A549 (cell line): ENCODE measurements around the gene GNB4. TPM values are rescaled to one million over a fixed set of nuclear protein-coding genes. Genes with fewer than 3 reads are reported as not detected.

Source experiments
- ATAC-seq, 2 experiments: fragments of 200-7000 bp in 1 of 2; fragments of >200 bp in 1 of 2; cut with Nextera tagmentation in 1 of 2; cut with Tn5 transposase in 1 of 2; 3 replicates each; pipeline versions ENCODE4 v1.8.0 to v1.9.1; 2018 to 2020; ENCODE audit warnings: mild to moderate bottlenecking in 1 of 2, moderate library complexity in 1 of 2
- CTCF ChIA-PET: fragments of 300-600 bp; sonication (Branson Sonifier 250); formaldehyde crosslinking; extraction: SDS; loops from one replicate; lab custom pipeline; 2021; ENCODE audit warnings: antibody characterized with exemption, inconsistent platforms; lab: Yijun Ruan, JAX
- POLR2A ChIA-PET: fragments of 350-600 bp; formaldehyde crosslinking; extraction: SDS; loops from one replicate; lab custom pipeline; 2021; ENCODE audit warnings: antibody characterized with exemption, inconsistent platforms; lab: Yijun Ruan, JAX
- DNase-seq, 2 experiments: peaks; one replicate each; pipeline versions ENCODE4 v3.0.0 to v3.0.0-alpha.2; 2011 to 2016; ENCODE audit warnings: low read depth in 1 of 2, low spot score in 1 of 2
- FAIRE-seq: peaks from 2 replicates; lab custom pipeline; 2011; peaks lifted over from hg19 to GRCh38; lab: Jason Lieb, UNC
- H3K27ac ChIP-seq, 2 experiments: fragments of >200 bp; sonication (Bioruptor Twin); formaldehyde crosslinking; 3 replicates each; pipeline ENCODE4 v1.5.1; 2016 to 2017
- H3K4me1 ChIP-seq: fragments of >200 bp; sonication (Bioruptor Twin); formaldehyde crosslinking; 3 replicates; pipeline ENCODE4 v1.6.1; 2016
- H3K4me2 ChIP-seq: fragments of >200 bp; sonication (Bioruptor Twin); formaldehyde crosslinking; 3 replicates; pipeline ENCODE4 v1.6.1; 2016
- H3K4me3 ChIP-seq: fragments of >200 bp; sonication (Bioruptor Twin); formaldehyde crosslinking; 3 replicates; pipeline ENCODE4 v1.5.1; 2016
- H3K9me3 ChIP-seq: fragments of >200 bp; sonication (Bioruptor Twin); formaldehyde crosslinking; 3 replicates; pipeline ENCODE4 v1.6.1; 2016
- BCL3 ChIP-seq: fragments of >200 bp; sonication (Bioruptor Twin); formaldehyde crosslinking; IDR thresholded peaks from 3 replicates; pipeline ENCODE4 v1.6.1; 2016
- BHLHE40 ChIP-seq: IDR thresholded peaks from 2 replicates; pipeline ENCODE4 v1.6.1; 2012; ENCODE audit warnings: low read depth, low read length, inconsistent platforms
- EP300 ChIP-seq, 2 experiments: fragments of >200 bp; sonication (Bioruptor Twin); formaldehyde crosslinking; IDR thresholded peaks; 2 replicates in 1 of 2; 3 replicates in 1 of 2; pipeline ENCODE4 v1.6.1; 2016 to 2017
- FOSB ChIP-seq: fragments of 250-450 bp; sonication (Bioruptor Pico); IDR thresholded peaks from 2 replicates; pipeline ENCODE4 v1.5.0; 2020; ENCODE audit warnings: mild to moderate bottlenecking, moderate library complexity
- FOSL2 ChIP-seq, 2 experiments: fragments of 450-650 bp in 1 of 2; fragments of >200 bp in 1 of 2; sonication (Bioruptor Twin) in 1 of 2; formaldehyde crosslinking; IDR thresholded peaks; 2 replicates each; pipeline versions ENCODE4 v1.5.0 to v1.6.1; 2016 to 2020; ENCODE audit warnings: mild to moderate bottlenecking in 1 of 2, moderate library complexity in 1 of 2
- FOXS1 ChIP-seq: fragments of 250-450 bp; sonication (Bioruptor Pico); IDR thresholded peaks from 2 replicates; pipeline ENCODE4 v1.5.0; 2020; ENCODE audit warnings: mild to moderate bottlenecking, moderate library complexity
- HES2 ChIP-seq: fragments of >200 bp; sonication (Bioruptor Twin); formaldehyde crosslinking; IDR thresholded peaks from 2 replicates; pipeline ENCODE4 v1.6.1; 2016
- HEYL ChIP-seq: fragments of 250-450 bp; sonication (Bioruptor Pico); IDR thresholded peaks from 2 replicates; pipeline ENCODE4 v1.8.0; 2021; ENCODE audit warnings: mild to moderate bottlenecking, moderate library complexity
- HMGXB4 ChIP-seq: fragments of 250-450 bp; sonication (Bioruptor Pico); IDR thresholded peaks from 2 replicates; pipeline ENCODE4 v1.5.0; 2021; ENCODE audit warnings: mild to moderate bottlenecking, moderate library complexity, borderline replicate concordance
- HOXB5 ChIP-seq: fragments of 250-450 bp; sonication (Bioruptor Pico); IDR thresholded peaks from 2 replicates; pipeline ENCODE4 v1.5.0; 2020; ENCODE audit warnings: mild to moderate bottlenecking, moderate library complexity
- JUN ChIP-seq, 2 experiments: fragments of >200 bp; sonication (Bioruptor Twin); formaldehyde crosslinking; IDR thresholded peaks; 2 replicates in 1 of 2; 3 replicates in 1 of 2; pipeline ENCODE4 v1.6.1; 2016 to 2017
- JUNB ChIP-seq: fragments of >200 bp; sonication (Bioruptor Twin); formaldehyde crosslinking; IDR thresholded peaks from 2 replicates; pipeline ENCODE4 v1.6.1; 2016
- MAX ChIP-seq: IDR thresholded peaks from 2 replicates; pipeline ENCODE4 v1.6.1; 2012
- MAZ ChIP-seq: fragments of 150-350 bp; IDR thresholded peaks from 2 replicates; pipeline ENCODE4 v1.6.1; 2014; ENCODE audit warnings: antibody characterized with exemption, low read depth, low read length, borderline replicate concordance
- MYC ChIP-seq: IDR thresholded peaks from 2 replicates; pipeline ENCODE4 v1.6.1; 2012; ENCODE audit warnings: mild to moderate bottlenecking, inconsistent platforms, low read length, improper control_type of control experiment, borderline replicate concordance
- NFE2L2 ChIP-seq: fragments of 150-350 bp; conservative IDR thresholded peaks from 2 replicates; pipeline ENCODE4 v1.6.1; 2014; ENCODE audit warnings: low read length
- NR3C1 ChIP-seq: fragments of >200 bp; sonication (Bioruptor Twin); formaldehyde crosslinking; IDR thresholded peaks from 3 replicates; pipeline ENCODE4 v1.6.1; 2017
- RFX5 ChIP-seq: fragments of 450-650 bp; IDR thresholded peaks from 2 replicates; pipeline ENCODE4 v1.7.1; 2014; ENCODE audit warnings: antibody characterized with exemption, mild to moderate bottlenecking, moderate library complexity
- SMC3 ChIP-seq: fragments of >200 bp; sonication (Bioruptor Twin); formaldehyde crosslinking; IDR thresholded peaks from 3 replicates; pipeline ENCODE4 v1.6.1; 2018; ENCODE audit warnings: inconsistent platforms
- SREBF2 ChIP-seq: fragments of 450-650 bp; IDR thresholded peaks from 2 replicates; pipeline ENCODE4 v1.6.1; 2014; ENCODE audit warnings: mild to moderate bottlenecking, moderate library complexity
- USF2 ChIP-seq: fragments of 450-650 bp; IDR thresholded peaks from 2 replicates; pipeline ENCODE4 v1.6.1; 2014; ENCODE audit warnings: antibody characterized with exemption
- ZNF302 ChIP-seq: fragments of 250-450 bp; sonication (Bioruptor Pico); IDR thresholded peaks from 2 replicates; pipeline ENCODE4 v1.9.0; 2021; ENCODE audit warnings: inconsistent platforms, mild to moderate bottlenecking, moderate library complexity
- ZSCAN20 ChIP-seq: fragments of 250-450 bp; sonication (Bioruptor Pico); IDR thresholded peaks from 2 replicates; pipeline ENCODE4 v1.8.0; 2022; ENCODE audit warnings: mild to moderate bottlenecking, moderate library complexity
- WGBS: methylation state at CpG from one replicate; pipeline ENCODE4 v1.1.6; 2017; ENCODE audit errors: missing lambda C conversion rate; 5-methylcytosine and 5-hydroxymethylcytosine counted together
- polyA plus RNA-seq, 4 experiments: library from polyadenylated mRNA; depleted of rRNA in 3 of 4; stranded (reverse); fragments of >200 nt; fragmentation: RNase III in 1 of 4; extraction: RNeasy Plus Mini Kit Qiagen cat#74134 plus additional on column Dnase treatment in 1 of 4; gene quantifications; 2 replicates in 3 of 4; 3 replicates in 1 of 4; pipeline ENCODE4 v1.2.3, GENCODE V29; 2011 to 2017

The GNB4 gene
- polyA plus RNA-seq, 2 of the 4 experiments (the other 2 are of a cell fraction): 10.9 to 22.7 TPM

- Histone ChIP-seq H3K9me3 (no peaks in the 10 kb centered on the region), H3K4me1 (no peaks in the 10 kb centered on the region), H3K4me3 (no peak overlapping the region), H3K27ac (no peak overlapping the region), H3K4me2 (no peak overlapping the region)
- no peak for FAIRE-seq
- no peak for TF ChIP-seq MYC
- TF ChIP-seq EP300 (IDR thresholded peaks at IDR 0.05): no peak
- TF ChIP-seq USF2: no peak
- no peak for TF ChIP-seq FOSB (CRISPR knock-in tag)
- no peak for TF ChIP-seq ZSCAN20 (CRISPR knock-in tag)
- no peak for TF ChIP-seq SMC3
- no peak for TF ChIP-seq BCL3
- TF ChIP-seq NR3C1: no peak
- TF ChIP-seq NFE2L2: no peak
- no peak for TF ChIP-seq MAX
- TF ChIP-seq HEYL (CRISPR knock-in tag): no peak
- POLR2A ChIA-PET: no interaction called here
- 95% methylated on average over 2 of the region's 2 CpGs for WGBS
- CTCF ChIA-PET: no interaction called here
- ATAC-seq: peak in 1 of 2 experiments; percentile 52; a peak in 2 of 6 replicates
- no peak for DNase-seq
Measured at GRCh38 chr3:179410331-179410730, 40.9 kb downstream of the GNB4 start.

GRCh38 chr3:179404307-179404706 lies 47.0 kb downstream of the GNB4 start:
- POLR2A ChIA-PET: no interaction called here
- CTCF ChIA-PET: no interaction called here
- 96% methylated on average over 2 of the region's 2 CpGs for WGBS

More at GRCh38 chr3:179404307-179404706, 47.0 kb downstream of the GNB4 start:
- TF ChIP-seq ZSCAN20 (CRISPR knock-in tag) (no peak), BHLHE40 (no peak), RFX5 (no peak), ZNF302 (no peak), HMGXB4 (CRISPR knock-in tag) (no peak), MAX (no peak), FOSL2 (IDR thresholded peaks at IDR 0.05) (no peak), FOSL2 (CRISPR knock-in tag; IDR thresholded peaks at IDR 0.05) (no peak), HOXB5 (CRISPR knock-in tag) (no peak), MAZ (no peak), SREBF2 (no peak), JUN (IDR thresholded peaks at IDR 0.05) (no peak), HES2 (no peak), JUNB (no peak), FOXS1 (CRISPR knock-in tag) (no peak), NFE2L2 (no peak)
- Histone ChIP-seq H3K9me3 (no peaks in the 10 kb centered on the region), H3K4me2 (no peak overlapping the region), H3K4me1 (no peaks in the 10 kb centered on the region), H3K27ac (no peak overlapping the region), H3K4me3 (no peak overlapping the region)
- DNase-seq: no peak
- no peak for ATAC-seq
- FAIRE-seq: no peak
